GM10266 (cell line): Measurements from ENCODE around the gene RILP.

Experiments used
- DNase-seq: peaks from one replicate; pipeline ENCODE4 v3.0.0; 2012; ENCODE audit errors: extremely low spot score
- CTCF ChIP-seq: IDR thresholded peaks from 2 replicates; pipeline ENCODE4 v1.5.1; 2012; ENCODE audit warnings: mild to moderate bottlenecking, low read depth; ENCODE audit not compliant: control insufficient read depth, insufficient read depth; ENCODE audit errors: missing control alignments

Gene RILP

GRCh38 chr17:1640329-1641064 is 9.2 kb downstream of the RILP start:
- no peak for DNase-seq
- TF ChIP-seq CTCF = no peak

- DNase-seq = no peak
- TF ChIP-seq CTCF = no peak
These were observed 10.0 kb downstream of the RILP start for GRCh38 chr17:1639549-1640180.

GRCh38 chr17:1638624-1639300 is 10.9 kb downstream of the RILP start:
- TF ChIP-seq CTCF = no peak

GRCh38 chr17:1638171-1638590 is 11.5 kb downstream of the RILP start:
- DNase-seq = no peak
- no peak for TF ChIP-seq CTCF

More at GRCh38 chr17:1638624-1639300, 10.9 kb downstream of the RILP start:
- no peak for DNase-seq

- no peak for TF ChIP-seq CTCF
- DNase-seq = no peak
These were observed 12.9 kb downstream of the RILP start for GRCh38 chr17:1636732-1637285.

- no peak for TF ChIP-seq CTCF
- no peak for DNase-seq
These were observed 13.8 kb downstream of the RILP start for GRCh38 chr17:1635675-1636465.
